GM12875 (cell line): ENCODE results near the gene RPRD1B.

Source experiments
- H3K4me3 ChIP-seq: one replicate; pipeline ENCODE4 v1.5.1; 2011; ENCODE audit warnings: low read depth, low read length, control low read depth
- TF ChIP-seq, protein P1 (sequence below): IDR thresholded peaks from 2 replicates; pipeline ENCODE4 v1.5.1; 2011; ENCODE audit warnings: low read depth, mild to moderate bottlenecking, control low read depth, inconsistent platforms, low read length, moderate library complexity, borderline replicate concordance; ENCODE audit not compliant: insufficient read depth

RPRD1B gene

DNA sequence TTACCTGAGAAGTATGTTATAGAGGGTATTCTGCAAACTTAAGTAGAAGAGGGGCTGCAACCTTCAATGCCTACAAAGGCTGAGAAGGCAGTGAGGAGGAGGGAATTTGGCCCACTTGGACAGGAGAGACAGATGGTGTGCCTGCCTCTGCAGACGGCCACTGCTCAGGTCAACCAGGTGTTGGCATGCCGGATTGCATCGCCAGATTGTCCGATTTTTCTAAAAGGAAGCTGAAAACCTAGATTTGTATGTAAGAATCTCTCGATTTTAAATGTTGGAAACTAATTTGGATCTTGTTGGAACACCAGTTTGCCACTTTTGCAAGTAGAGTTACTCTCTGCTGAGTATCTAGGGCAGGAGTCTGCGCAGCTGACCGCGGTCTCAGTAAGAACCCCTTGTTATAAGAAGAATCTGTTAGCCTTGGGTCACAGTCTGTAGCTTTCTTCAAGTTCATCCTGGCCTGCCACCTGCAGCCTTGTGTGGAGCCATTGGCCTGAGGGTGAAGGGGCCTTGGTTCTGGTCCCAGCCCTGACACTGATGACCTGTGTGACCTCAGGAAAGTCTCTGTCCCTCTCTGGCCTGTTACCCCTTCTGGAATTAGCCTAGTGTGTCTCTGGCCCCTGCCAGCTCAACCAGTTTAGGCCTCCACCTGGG is 77.1 kb downstream of the RPRD1B start:
- TF ChIP-seq, protein P1, sequence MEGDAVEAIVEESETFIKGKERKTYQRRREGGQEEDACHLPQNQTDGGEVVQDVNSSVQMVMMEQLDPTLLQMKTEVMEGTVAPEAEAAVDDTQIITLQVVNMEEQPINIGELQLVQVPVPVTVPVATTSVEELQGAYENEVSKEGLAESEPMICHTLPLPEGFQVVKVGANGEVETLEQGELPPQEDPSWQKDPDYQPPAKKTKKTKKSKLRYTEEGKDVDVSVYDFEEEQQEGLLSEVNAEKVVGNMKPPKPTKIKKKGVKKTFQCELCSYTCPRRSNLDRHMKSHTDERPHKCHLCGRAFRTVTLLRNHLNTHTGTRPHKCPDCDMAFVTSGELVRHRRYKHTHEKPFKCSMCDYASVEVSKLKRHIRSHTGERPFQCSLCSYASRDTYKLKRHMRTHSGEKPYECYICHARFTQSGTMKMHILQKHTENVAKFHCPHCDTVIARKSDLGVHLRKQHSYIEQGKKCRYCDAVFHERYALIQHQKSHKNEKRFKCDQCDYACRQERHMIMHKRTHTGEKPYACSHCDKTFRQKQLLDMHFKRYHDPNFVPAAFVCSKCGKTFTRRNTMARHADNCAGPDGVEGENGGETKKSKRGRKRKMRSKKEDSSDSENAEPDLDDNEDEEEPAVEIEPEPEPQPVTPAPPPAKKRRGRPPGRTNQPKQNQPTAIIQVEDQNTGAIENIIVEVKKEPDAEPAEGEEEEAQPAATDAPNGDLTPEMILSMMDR: no peak
- H3K4me3 ChIP-seq: no peak overlapping the region

DNA sequence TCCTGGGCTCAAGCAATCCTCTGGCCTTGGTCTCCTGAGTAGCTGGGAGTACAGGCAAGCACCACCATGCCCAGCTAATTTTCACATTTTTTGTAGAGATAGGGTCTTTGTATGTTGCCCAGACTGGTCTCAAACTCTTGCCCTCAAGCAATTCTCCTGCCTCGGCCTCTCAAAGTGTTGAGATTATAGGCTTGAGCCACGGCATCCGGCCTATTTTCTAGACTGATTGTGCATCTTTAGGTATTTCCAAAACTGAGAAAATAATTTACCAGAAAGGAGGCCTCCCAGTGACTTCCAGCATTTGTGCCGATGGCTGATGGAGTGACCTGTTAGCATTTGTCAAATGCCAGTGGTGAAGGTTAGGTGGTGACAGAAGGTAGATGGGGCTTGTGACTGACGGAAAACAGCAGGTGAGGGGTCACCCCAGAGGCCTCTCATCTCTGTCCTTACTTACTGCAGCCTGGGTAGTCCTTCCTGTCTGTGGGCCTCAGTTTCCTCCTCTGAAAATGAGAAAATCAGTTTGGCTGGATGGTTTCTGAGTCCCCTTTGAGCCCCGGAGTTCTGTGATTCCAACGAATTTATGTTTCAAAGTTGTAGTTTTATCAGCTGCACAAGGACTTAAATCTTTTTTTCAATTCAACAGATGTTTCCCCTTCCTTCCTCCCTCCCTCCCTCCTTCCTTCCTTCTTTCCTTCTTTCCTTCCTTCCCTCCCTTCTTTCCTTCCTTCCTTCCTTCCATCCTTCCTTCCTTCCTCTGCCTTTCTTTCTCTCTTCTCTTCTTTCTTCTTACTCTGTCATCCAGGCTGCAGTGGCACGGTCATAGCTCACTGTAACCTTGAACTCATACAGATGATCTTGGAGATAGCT is 78.1 kb downstream of the RPRD1B start:
- no peak overlapping the region for H3K4me3 ChIP-seq
- TF ChIP-seq, protein P1: no peak

DNA sequence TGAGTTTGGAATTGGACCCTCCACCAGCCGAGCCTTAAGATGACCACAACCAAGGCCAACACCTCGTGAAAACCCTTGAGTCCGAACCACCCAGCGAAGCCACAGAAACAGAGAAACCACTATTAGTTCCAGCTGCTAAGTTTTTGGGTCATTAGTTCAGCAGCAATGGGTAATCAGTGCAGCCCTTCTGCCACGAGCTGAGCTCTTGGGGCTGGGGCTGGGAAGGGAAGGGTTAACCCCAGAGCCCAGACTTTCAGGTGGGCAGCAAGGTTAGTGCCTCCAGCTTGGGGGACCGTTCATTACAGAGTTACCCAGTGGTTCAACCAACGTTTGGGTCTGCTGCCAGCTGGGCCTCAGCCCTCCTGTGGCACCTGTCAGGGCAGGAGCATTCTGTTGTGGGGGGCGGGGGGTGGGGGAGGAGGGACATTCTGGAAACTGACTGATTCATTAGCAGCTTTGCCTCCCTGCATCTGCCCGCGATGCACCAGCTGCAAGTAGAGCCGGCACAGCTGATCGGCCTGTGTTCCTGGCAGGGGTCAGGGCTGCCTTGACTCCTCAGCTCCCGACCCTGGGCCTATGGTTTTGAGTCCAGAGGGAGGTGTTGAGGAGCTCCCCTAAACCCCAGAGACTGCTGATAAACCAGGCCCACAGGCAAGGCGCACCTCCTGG is 78.8 kb downstream of the RPRD1B start:
- TF ChIP-seq, protein P1: no peak
- no peak overlapping the region for H3K4me3 ChIP-seq

DNA sequence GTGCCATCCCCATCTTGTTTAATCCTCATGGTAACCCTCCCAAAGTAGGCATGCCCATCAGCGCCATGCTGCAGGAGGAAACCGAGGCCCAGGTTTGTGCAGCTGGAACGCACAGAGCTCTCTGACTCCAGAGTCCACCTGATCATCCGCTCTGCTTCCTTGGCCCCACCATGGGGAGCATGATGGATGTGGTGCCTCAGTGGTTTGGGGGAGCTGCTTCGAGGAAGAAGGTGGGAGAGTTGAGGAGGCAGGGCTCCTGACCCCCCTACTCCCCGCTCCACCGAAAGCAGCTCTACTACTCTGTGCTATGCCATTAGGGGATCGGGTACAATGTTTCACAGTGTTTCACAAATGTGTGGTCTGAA is 79.4 kb downstream of the RPRD1B start:
- H3K4me3 ChIP-seq: no peak overlapping the region
- TF ChIP-seq, protein P1: no peak

DNA sequence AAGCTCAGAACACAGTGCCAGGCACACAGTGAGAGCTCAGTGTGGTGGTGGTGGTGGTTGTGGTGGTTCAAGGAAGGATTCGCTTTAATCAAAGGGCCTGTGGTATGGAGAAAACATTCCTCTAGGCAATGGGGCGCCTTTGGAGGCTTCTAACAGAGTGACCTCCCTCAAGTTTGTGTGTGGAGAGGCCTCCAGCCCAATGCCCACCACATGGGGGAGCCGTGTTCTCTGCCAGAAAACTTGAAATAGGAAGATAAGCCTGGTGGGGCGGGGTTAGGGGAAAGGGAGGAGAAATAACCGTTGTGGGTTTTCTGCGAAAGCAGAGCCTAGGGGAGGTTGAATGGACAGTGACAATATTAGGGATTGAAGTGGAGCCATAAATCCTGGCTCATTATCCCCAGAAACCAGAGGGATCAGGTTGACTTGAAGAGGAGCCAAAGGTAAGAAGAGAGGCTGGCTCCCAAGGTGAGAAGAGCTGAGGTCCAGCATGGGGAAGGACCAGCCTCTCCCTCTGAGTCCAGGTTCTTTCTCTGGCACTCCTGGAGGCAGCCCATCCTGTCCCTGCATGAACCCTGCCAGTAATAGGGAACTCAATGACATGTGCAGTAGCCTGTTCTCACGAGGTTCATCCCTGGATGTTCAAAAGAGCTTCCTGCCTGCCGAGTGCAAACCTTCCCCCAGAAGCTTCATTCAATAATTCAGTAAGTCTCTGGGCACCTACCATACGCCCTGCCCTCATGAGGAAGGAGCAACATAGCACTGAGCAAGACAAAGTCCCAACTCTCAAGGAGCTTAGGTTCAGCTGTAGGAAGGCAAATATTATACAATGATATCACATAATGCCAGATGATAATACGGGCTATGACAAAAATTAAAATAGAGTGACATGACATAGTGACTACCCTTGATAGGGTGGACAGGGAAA is 80.1 kb downstream of the RPRD1B start:
- H3K4me3 ChIP-seq: no peak overlapping the region
- TF ChIP-seq, protein P1: peak; percentile 39

DNA sequence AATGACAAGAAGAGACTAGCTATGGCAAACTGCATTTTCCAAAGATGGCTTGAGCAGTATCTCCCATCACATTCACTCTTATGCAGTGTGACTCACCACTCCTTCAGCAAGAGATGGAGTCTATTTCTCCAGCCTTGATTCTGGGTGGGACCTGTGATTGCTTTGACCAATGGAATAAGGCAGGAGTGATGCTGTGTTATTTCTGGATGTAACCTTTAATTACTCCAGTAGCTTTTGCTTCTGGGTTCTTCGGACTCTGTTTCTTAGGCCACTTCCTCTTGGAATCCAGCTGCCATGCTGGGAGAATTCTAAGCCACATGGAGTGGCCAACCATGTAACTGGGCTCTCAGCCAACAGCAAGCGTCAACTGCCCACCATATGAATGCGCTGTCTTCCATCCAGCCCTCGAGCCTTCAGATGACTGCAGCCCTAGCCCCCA is 80.8 kb downstream of the RPRD1B start:
- TF ChIP-seq, protein P1: no peak
- H3K4me3 ChIP-seq: no peak overlapping the region
